ENCODE results near the gene GCNT3.
"Not testable (repeated sequence)": the region's sequence is repeated elsewhere in the genome, so short reads cannot be mapped to it uniquely, and the experiment has no call there.

DNA sequence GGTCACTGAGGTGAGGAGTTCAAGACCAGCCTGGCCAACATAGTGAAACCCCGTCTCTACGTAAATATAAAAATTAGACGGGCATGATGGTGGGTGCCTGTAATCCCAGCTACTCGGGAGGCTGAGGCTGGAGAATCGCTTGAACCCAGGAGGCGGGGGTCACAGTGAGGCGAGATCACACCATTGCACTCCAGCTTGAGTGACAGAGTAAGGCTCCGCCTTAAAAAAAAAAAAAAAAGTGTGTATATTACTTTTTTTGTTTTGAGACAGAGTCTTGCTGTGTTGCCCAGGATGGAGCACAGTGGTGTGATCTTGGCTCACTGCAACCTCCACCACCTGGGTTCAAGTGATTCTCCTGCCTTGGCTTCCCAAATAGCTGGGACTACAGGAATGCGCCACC lies 34.2 kb downstream of the GCNT3 start:
- TF ChIP-seq, protein P1, sequence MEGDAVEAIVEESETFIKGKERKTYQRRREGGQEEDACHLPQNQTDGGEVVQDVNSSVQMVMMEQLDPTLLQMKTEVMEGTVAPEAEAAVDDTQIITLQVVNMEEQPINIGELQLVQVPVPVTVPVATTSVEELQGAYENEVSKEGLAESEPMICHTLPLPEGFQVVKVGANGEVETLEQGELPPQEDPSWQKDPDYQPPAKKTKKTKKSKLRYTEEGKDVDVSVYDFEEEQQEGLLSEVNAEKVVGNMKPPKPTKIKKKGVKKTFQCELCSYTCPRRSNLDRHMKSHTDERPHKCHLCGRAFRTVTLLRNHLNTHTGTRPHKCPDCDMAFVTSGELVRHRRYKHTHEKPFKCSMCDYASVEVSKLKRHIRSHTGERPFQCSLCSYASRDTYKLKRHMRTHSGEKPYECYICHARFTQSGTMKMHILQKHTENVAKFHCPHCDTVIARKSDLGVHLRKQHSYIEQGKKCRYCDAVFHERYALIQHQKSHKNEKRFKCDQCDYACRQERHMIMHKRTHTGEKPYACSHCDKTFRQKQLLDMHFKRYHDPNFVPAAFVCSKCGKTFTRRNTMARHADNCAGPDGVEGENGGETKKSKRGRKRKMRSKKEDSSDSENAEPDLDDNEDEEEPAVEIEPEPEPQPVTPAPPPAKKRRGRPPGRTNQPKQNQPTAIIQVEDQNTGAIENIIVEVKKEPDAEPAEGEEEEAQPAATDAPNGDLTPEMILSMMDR (IDR thresholded peaks at IDR 0.05): not testable (repeated sequence)
- not testable (repeated sequence) for TF ChIP-seq POLR2A (IDR thresholded peaks at IDR 0.05)

Measured in Peyer's patch (tissue), 4 donors.